CD4-positive, alpha-beta memory T cell (primary cell): ENCODE results near the gene RPS6KA1. TPM values are rescaled to one million over a fixed set of nuclear protein-coding genes. Genes with fewer than 3 reads are reported as not detected.
A peak's percentile ranks its signal among the peaks of the same experiment; 100 is the strongest.
"Not testable (repeated sequence)": the region's sequence is repeated elsewhere in the genome, so short reads cannot be mapped to it uniquely, and the experiment has no call there.

Experiments used
- CTCF ChIA-PET: fragments of 350-600 bp; sonication (Branson Sonifier 250); formaldehyde crosslinking; loops from one replicate; lab custom pipeline; 2021; ENCODE audit warnings: inconsistent platforms; ENCODE audit not compliant: partially characterized antibody; lab: Charles Lee
- POLR2A ChIA-PET: fragments of 350-600 bp; sonication (Branson Sonifier 250); formaldehyde crosslinking; loops from one replicate; lab custom pipeline; 2021; ENCODE audit not compliant: partially characterized antibody; lab: Charles Lee
- DNase-seq, 5 donors: peaks; one replicate each; pipeline versions ENCODE4 v3.0.0 to v3.0.0-alpha.2; 2020 to 2022; ENCODE audit warnings: mixed read lengths in 1 of 5
- H3K27ac ChIP-seq: one replicate; pipeline ENCODE4 v1.7.0; 2013; ENCODE audit warnings: low read depth, low read length
- H3K27me3 ChIP-seq: 2 replicates; pipeline ENCODE4 v1.7.0; 2013; ENCODE audit warnings: mild to moderate bottlenecking, low read length, moderate library complexity; ENCODE audit not compliant: insufficient read depth
- H3K36me3 ChIP-seq: 2 replicates; pipeline ENCODE4 v1.7.0; 2013; ENCODE audit warnings: mild to moderate bottlenecking, low read length, moderate library complexity; ENCODE audit not compliant: insufficient read depth
- H3K4me1 ChIP-seq: 2 replicates; pipeline ENCODE4 v1.7.0; 2013; ENCODE audit warnings: mild to moderate bottlenecking, low read length, moderate library complexity; ENCODE audit not compliant: insufficient read depth
- H3K4me3 ChIP-seq, 2 donors: one replicate each; pipeline ENCODE4 v1.7.0; 2013; ENCODE audit warnings: low read length in 2 of 2, mild to moderate bottlenecking in 1 of 2
- H3K9me3 ChIP-seq, 2 donors: one replicate each; pipeline ENCODE4 v1.7.0; 2013; ENCODE audit warnings: low read length in 2 of 2, control low read depth in 1 of 2; ENCODE audit not compliant: control insufficient read depth in 1 of 2
- H3K27ac Mint-ChIP-seq, 7 donors: one replicate each; pipeline ENCODE4 v1.8.0; 2020 to 2021; ENCODE audit warnings: mixed read lengths in 7 of 7, mild to moderate bottlenecking in 6 of 7, inconsistent platforms in 3 of 7, moderate library complexity in 3 of 7
- H3K27me3 Mint-ChIP-seq, 2 donors: one replicate each; pipeline ENCODE4 v1.8.0; 2020 to 2021; ENCODE audit warnings: mixed read lengths in 2 of 2
- H3K36me3 Mint-ChIP-seq, 2 donors: one replicate each; pipeline ENCODE4 v1.8.0; 2020 to 2021; ENCODE audit warnings: mixed read lengths in 2 of 2, inconsistent platforms in 1 of 2, mild to moderate bottlenecking in 1 of 2
- H3K4me1 Mint-ChIP-seq, 4 donors: one replicate each; pipeline ENCODE4 v1.8.0; 2020 to 2021; ENCODE audit warnings: mixed read lengths in 4 of 4, mild to moderate bottlenecking in 1 of 4
- H3K4me3 Mint-ChIP-seq, 8 donors: one replicate each; pipeline ENCODE4 v1.8.0; 2020 to 2021; ENCODE audit warnings: mixed read lengths in 8 of 8, mild to moderate bottlenecking in 7 of 8, moderate library complexity in 6 of 8, inconsistent platforms in 3 of 8
- H3K9me3 Mint-ChIP-seq, 8 donors: one replicate each; pipeline ENCODE4 v1.8.0; 2020 to 2021; ENCODE audit warnings: mixed read lengths in 8 of 8, mild to moderate bottlenecking in 5 of 8, inconsistent platforms in 3 of 8, moderate library complexity in 1 of 8
- intact Hi-C: fragments of 100-400 bp; cut with micrococcal nuclease; formaldehyde crosslinking; loops from one replicate; pipeline ENCODE4 v1.15.1; 2023
- polyA plus RNA-seq, 2 donors: library from polyadenylated mRNA; unstranded; fragments of 300-500 nt; fragmentation: Illumina TruSeq; gene quantifications; one replicate each; pipeline ENCODE4 v1.2.3, GENCODE V29; 2021
- total RNA-seq, 2 experiments: library from RNA; stranded (reverse); gene quantifications; one replicate each; pipeline ENCODE4 v1.2.3, GENCODE V29; 2021

Gene RPS6KA1
- total and polyA plus RNA-seq, 4 experiments from 2014 or later = 106 to 215 (median 144) TPM

DNA sequence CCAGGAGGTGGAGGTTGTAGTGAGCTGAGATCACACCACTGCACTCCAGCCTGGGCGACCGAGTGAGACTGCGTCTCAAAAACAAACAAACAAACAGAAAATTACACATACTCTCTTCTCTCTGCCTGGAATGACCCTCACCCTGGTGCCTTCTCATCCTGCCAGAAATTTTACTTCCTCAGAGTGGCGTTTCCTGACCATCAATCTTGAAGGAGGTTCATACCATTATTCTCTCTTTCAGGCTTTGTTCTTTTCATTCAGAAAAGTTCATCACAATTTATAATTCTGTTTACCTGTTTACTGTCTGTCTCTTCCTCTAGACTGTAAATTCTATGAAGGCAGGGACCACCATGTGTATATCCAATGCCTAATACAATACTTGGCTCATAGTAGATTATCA lies 79.3 kb downstream of the RPS6KA1 start:
- Mint-ChIP-seq H3K27ac (no peak overlapping the region), H3K4me1 (no peaks in the 10 kb centered on the region), H3K27me3 (peaks cover 1 to 3% of the 10 kb centered on the region in 2 donors), H3K4me3 (no peak overlapping the region), H3K36me3 (no peaks in the 10 kb centered on the region), H3K9me3 (no peaks in the 10 kb centered on the region)
- POLR2A ChIA-PET = interaction anchor here (1.1 kb wide), 1 partner anchor 83 kb away, joined by 4 read pairs; no protein-coding TSS in a partner anchor
- no peak overlapping the region for H3K4me3 ChIP-seq
- intact Hi-C loops = no loop called here
- no peaks in the 10 kb centered on the region for H3K9me3 ChIP-seq
- no peaks in the 10 kb centered on the region for H3K4me1 ChIP-seq
- H3K27me3 ChIP-seq = no peaks in the 10 kb centered on the region
- no peaks in the 10 kb centered on the region for H3K36me3 ChIP-seq
- CTCF ChIA-PET = interaction anchor here (0.8 to 2.4 kb wide), 4 partner anchors 10 to 202 kb away, joined by 4 to 11 read pairs (median 6); no protein-coding TSS in a partner anchor
- no peak overlapping the region for H3K27ac ChIP-seq
- no peak for DNase-seq

GRCh38 chr1:26610781-26611180 lies 81.2 kb downstream of the RPS6KA1 start:
- H3K4me1 Mint-ChIP-seq = no peaks in the 10 kb centered on the region
- H3K36me3 ChIP-seq = no peaks in the 10 kb centered on the region
- no peak for DNase-seq

GRCh38 chr1:26612627-26613026 lies 83.1 kb downstream of the RPS6KA1 start:
- H3K27me3 ChIP-seq, H3K4me1 ChIP-seq, H3K4me3 ChIP-seq, DNase-seq, H3K4me1 Mint-ChIP-seq, H3K4me3 Mint-ChIP-seq, intact Hi-C loops, H3K27me3 Mint-ChIP-seq, H3K36me3 Mint-ChIP-seq, H3K9me3 ChIP-seq, H3K9me3 Mint-ChIP-seq, H3K36me3 ChIP-seq, H3K27ac ChIP-seq: not testable (repeated sequence)
- ChIA-PET POLR2A (interaction anchor here (0.6 kb wide), 1 partner anchor 1661 kb away, joined by 3 read pairs; no protein-coding TSS in a partner anchor), CTCF (interaction anchor here (0.7 to 1.4 kb wide), 4 partner anchors 13 to 177 kb away, joined by 3 to 5 read pairs (median 4); no protein-coding TSS in a partner anchor)
- H3K27ac Mint-ChIP-seq = peak overlapping the region in 1 of 7 donors; percentile 43

More at GRCh38 chr1:26610781-26611180, 81.2 kb downstream of the RPS6KA1 start:
- Histone ChIP-seq H3K4me1 (no peaks in the 10 kb centered on the region), H3K9me3 (no peaks in the 10 kb centered on the region), H3K27me3 (no peaks in the 10 kb centered on the region), H3K4me3 (no peak overlapping the region), H3K27ac (no peak overlapping the region)
- Mint-ChIP-seq H3K36me3 (no peaks in the 10 kb centered on the region), H3K9me3 (no peaks in the 10 kb centered on the region), H3K4me3 (no peak overlapping the region), H3K27me3 (peaks cover 1 to 3% of the 10 kb centered on the region in 2 donors), H3K27ac (no peak overlapping the region)
- ChIA-PET CTCF (interaction anchor here (1.2 to 2.4 kb wide), 5 partner anchors 9 to 200 kb away, joined by 3 to 11 read pairs (median 6); no protein-coding TSS in a partner anchor), POLR2A (interaction anchor here (0.7 kb wide), 1 partner anchor 178 kb away, joined by 3 read pairs; no protein-coding TSS in a partner anchor)
- intact Hi-C loops = no loop called here

- Mint-ChIP-seq H3K27me3 (peaks cover 1% of the 10 kb centered on the region in 2 donors), H3K4me3 (no peak overlapping the region), H3K9me3 (no peaks in the 10 kb centered on the region), H3K36me3 (peaks cover 0 to under 1% of the 10 kb centered on the region in 2 donors), H3K27ac (no peak overlapping the region), H3K4me1 (peaks cover 5 to 9% (median 7%) of the 10 kb centered on the region in 4 donors)
- DNase-seq = no peak
- ChIA-PET POLR2A (no interaction called here), CTCF (interaction anchor here (0.9 to 1.5 kb wide), 3 partner anchors 11 to 62 kb away, joined by 3 to 9 read pairs (median 4); no protein-coding TSS in a partner anchor)
- H3K36me3 ChIP-seq = no peaks in the 10 kb centered on the region
- no peaks in the 10 kb centered on the region for H3K27me3 ChIP-seq
- intact Hi-C loops = no loop called here
- H3K9me3 ChIP-seq = no peaks in the 10 kb centered on the region
- no peak overlapping the region for H3K4me3 ChIP-seq
- H3K4me1 ChIP-seq = peaks cover 8% of the 10 kb centered on the region
- H3K27ac ChIP-seq = no peak overlapping the region
Measured at GRCh38 chr1:26614655-26615411, 85.3 kb downstream of the RPS6KA1 start.

- no peaks in the 10 kb centered on the region for H3K27me3 ChIP-seq
- no peak overlapping the region for H3K4me3 ChIP-seq
- Mint-ChIP-seq H3K9me3 (no peaks in the 10 kb centered on the region), H3K4me1 (peaks cover 13 to 21% (median 15%) of the 10 kb centered on the region in 4 donors), H3K27me3 (no peaks in the 10 kb centered on the region), H3K27ac (no peak overlapping the region), H3K36me3 (peaks cover 0 to 12% of the 10 kb centered on the region in 2 donors), H3K4me3 (no peak overlapping the region)
- H3K36me3 ChIP-seq = no peaks in the 10 kb centered on the region
- CTCF ChIA-PET = interaction anchor here (0.6 to 1.0 kb wide), 2 partner anchors 15 kb away, joined by 3 read pairs; no protein-coding TSS in a partner anchor
- peaks cover 18% of the 10 kb centered on the region for H3K4me1 ChIP-seq
- POLR2A ChIA-PET = no interaction called here
- H3K27ac ChIP-seq = no peak overlapping the region
- intact Hi-C loops = no loop called here
- no peaks in the 10 kb centered on the region for H3K9me3 ChIP-seq
- no peak for DNase-seq
Measured at GRCh38 chr1:26616881-26617280, 87.3 kb downstream of the RPS6KA1 start.

DNA sequence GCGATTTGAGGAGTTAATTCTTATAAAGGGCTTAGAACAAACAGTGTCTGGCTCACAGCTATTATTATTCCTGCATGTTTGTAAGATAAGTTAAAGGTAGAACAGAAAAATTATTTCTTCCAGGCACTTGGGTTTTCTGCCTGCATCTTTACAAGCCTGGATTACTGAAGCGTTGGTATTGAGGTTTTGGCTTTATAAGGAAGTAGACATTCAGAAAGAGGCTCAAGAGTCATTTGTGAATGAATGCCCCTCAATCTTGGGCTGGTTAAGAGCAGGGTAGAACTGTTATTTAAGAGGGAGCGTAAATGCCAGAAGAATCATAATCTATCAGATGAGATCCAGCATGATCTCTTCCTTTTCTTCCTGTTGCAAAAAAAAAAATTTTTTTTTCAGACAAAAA lies 89.0 kb downstream of the RPS6KA1 start:
- H3K4me1 Mint-ChIP-seq = peaks cover 13 to 22% (median 18%) of the 10 kb centered on the region in 4 donors
- peaks cover 0 to 12% of the 10 kb centered on the region in 2 donors for H3K36me3 Mint-ChIP-seq
- Histone ChIP-seq H3K9me3 (no peaks in the 10 kb centered on the region), H3K36me3 (no peaks in the 10 kb centered on the region), H3K27me3 (no peaks in the 10 kb centered on the region), H3K27ac (no peak overlapping the region), H3K4me3 (no peak overlapping the region), H3K4me1 (peaks cover 19% of the 10 kb centered on the region)
- peak overlapping the region in 3 of 7 donors; percentile 6 to 65 (median 55) for H3K27ac Mint-ChIP-seq
- ChIA-PET POLR2A (interaction anchor here (0.6 to 0.8 kb wide), 2 partner anchors 59 to 139 kb away, joined by 3 read pairs; no protein-coding TSS in a partner anchor), CTCF (interaction anchor here (1.7 kb wide), 1 partner anchor 181 kb away, joined by 4 read pairs; no protein-coding TSS in a partner anchor)
- intact Hi-C loops = no loop called here
- no peaks in the 10 kb centered on the region for H3K9me3 Mint-ChIP-seq
- DNase-seq = no peak
- H3K27me3 Mint-ChIP-seq = no peaks in the 10 kb centered on the region
- H3K4me3 Mint-ChIP-seq = peak overlapping the region in 2 of 8 donors; percentile 36 to 43
